WTC11 (cell line): ENCODE results near the gene ANKFN1. TPM values are rescaled to one million over a fixed set of nuclear protein-coding genes. Genes with fewer than 3 reads are reported as not detected.

Experiments
- ATAC-seq: fragments of 200-7000 bp; cut with Tn5 transposase; 2 replicates; pipeline ENCODE4 v1.10.0; 2021; ENCODE audit warnings: mild to moderate bottlenecking, moderate library complexity
- CTCF ChIA-PET: fragments of 300-600 bp; sonication (Branson Sonifier 250); formaldehyde crosslinking; loops from one replicate; lab custom pipeline; 2021; ENCODE audit warnings: antibody characterized with exemption; lab: Charles Lee
- POLR2A ChIA-PET: fragments of 350-600 bp; sonication (Branson Sonifier 250); formaldehyde crosslinking; loops from one replicate; lab custom pipeline; 2021; ENCODE audit warnings: antibody characterized with exemption; lab: Charles Lee
- DNase-seq: peaks from one replicate; pipeline ENCODE4 v3.0.0; 2021; ENCODE audit warnings: low spot score
- H3K27ac Mint-ChIP-seq: 2 replicates; pipeline ENCODE4 v1.8.0; 2021; ENCODE audit warnings: mixed read lengths
- H3K27me3 Mint-ChIP-seq: 2 replicates; pipeline ENCODE4 v1.8.0; 2021; ENCODE audit warnings: low read depth, mild to moderate bottlenecking, moderate library complexity, mixed read lengths
- H3K36me3 Mint-ChIP-seq: 2 replicates; pipeline ENCODE4 v1.8.0; 2021; ENCODE audit warnings: mixed read lengths
- H3K4me1 Mint-ChIP-seq: 2 replicates; pipeline ENCODE4 v1.8.0; 2022; ENCODE audit warnings: mixed read lengths
- H3K4me3 Mint-ChIP-seq: 2 replicates; pipeline ENCODE4 v1.8.0; 2021; ENCODE audit warnings: mild to moderate bottlenecking, moderate library complexity, mixed read lengths
- H3K9me3 Mint-ChIP-seq: 2 replicates; pipeline ENCODE4 v1.8.0; 2021; ENCODE audit warnings: mixed read lengths
- AR ChIP-seq: fragments of 250-450 bp; sonication (Bioruptor Pico); IDR thresholded peaks from 2 replicates; pipeline ENCODE4 v1.9.0; 2021; ENCODE audit warnings: mild to moderate bottlenecking
- E2F5 ChIP-seq: sonication (generic); formaldehyde crosslinking; IDR thresholded peaks from 2 replicates; pipeline ENCODE4 v1.8.1; 2022; ENCODE audit warnings: mild to moderate bottlenecking, moderate library complexity, missing genetic modification reagents
- NFATC4 ChIP-seq: fragments of 250-450 bp; sonication (Bioruptor Pico); IDR thresholded peaks from 2 replicates; pipeline ENCODE4 v1.9.0; 2021; ENCODE audit warnings: mild to moderate bottlenecking
- NFYB ChIP-seq: sonication (generic); formaldehyde crosslinking; conservative IDR thresholded peaks from 2 replicates; pipeline ENCODE4 v1.8.0; 2022; ENCODE audit warnings: low read depth, missing genetic modification reagents
- OVOL2 ChIP-seq: fragments of 250-450 bp; sonication (Bioruptor Pico); IDR thresholded peaks from 2 replicates; pipeline ENCODE4 v1.9.0; 2021; ENCODE audit warnings: mild to moderate bottlenecking, borderline replicate concordance
- PREB ChIP-seq: sonication (generic); formaldehyde crosslinking; IDR thresholded peaks from 2 replicates; pipeline ENCODE4 v1.8.1; 2022; ENCODE audit warnings: mild to moderate bottlenecking, missing genetic modification reagents, moderate library complexity, borderline replicate concordance
- RORB ChIP-seq: fragments of 250-450 bp; sonication (Bioruptor Pico); IDR thresholded peaks from 2 replicates; pipeline ENCODE4 v1.9.0; 2021; ENCODE audit warnings: mild to moderate bottlenecking
- SMAD3 ChIP-seq: sonication (generic); formaldehyde crosslinking; IDR thresholded peaks from 2 replicates; pipeline ENCODE4 v1.8.0; 2022; ENCODE audit warnings: missing genetic modification reagents, mild to moderate bottlenecking, borderline replicate concordance
- SP1 ChIP-seq: sonication (generic); formaldehyde crosslinking; conservative IDR thresholded peaks from 2 replicates; pipeline ENCODE4 v1.8.1; 2022; ENCODE audit warnings: missing genetic modification reagents
- TCF7 ChIP-seq: sonication (generic); formaldehyde crosslinking; IDR thresholded peaks from 2 replicates; pipeline ENCODE4 v1.8.0; 2022; ENCODE audit warnings: mild to moderate bottlenecking, low read depth, missing genetic modification reagents, moderate library complexity
- TP53 ChIP-seq: sonication (generic); formaldehyde crosslinking; IDR thresholded peaks from 2 replicates; pipeline ENCODE4 v1.8.1; 2023; ENCODE audit warnings: mild to moderate bottlenecking, missing genetic modification reagents
- USF1 ChIP-seq: sonication (generic); formaldehyde crosslinking; IDR thresholded peaks from 2 replicates; pipeline ENCODE4 v1.8.0; 2022; ENCODE audit warnings: mild to moderate bottlenecking, missing genetic modification reagents
- ZBTB43 ChIP-seq: sonication (generic); formaldehyde crosslinking; IDR thresholded peaks from 2 replicates; pipeline ENCODE4 v1.8.1; 2023; ENCODE audit warnings: mild to moderate bottlenecking, missing genetic modification reagents
- ZNF263 ChIP-seq: sonication (generic); formaldehyde crosslinking; IDR thresholded peaks from 2 replicates; pipeline ENCODE4 v1.8.1; 2022; ENCODE audit warnings: low read depth, mild to moderate bottlenecking, moderate library complexity, missing genetic modification reagents
- ZNF281 ChIP-seq: sonication (generic); formaldehyde crosslinking; IDR thresholded peaks from 2 replicates; pipeline ENCODE4 v1.8.0; 2023; ENCODE audit warnings: mild to moderate bottlenecking, missing genetic modification reagents
- total RNA-seq: library from RNA; stranded (reverse); gene quantifications from 3 replicates; pipeline ENCODE4 v1.2.3, GENCODE V29; 2021

ANKFN1 gene
- total RNA-seq, 1 experiment from 2014 or later: 0.24 TPM

- TF ChIP-seq ZNF281 (CRISPR knock-in tag): no peak
- no peak for TF ChIP-seq ZBTB43
- TF ChIP-seq USF1 (CRISPR knock-in tag): no peak
- no peak for TF ChIP-seq ZNF263 (CRISPR knock-in tag)
- no peak for TF ChIP-seq RORB (CRISPR knock-in tag)
- TF ChIP-seq SMAD3 (CRISPR knock-in tag): no peak
- TF ChIP-seq NFYB (CRISPR knock-in tag): no peak
- no peak for TF ChIP-seq NFATC4 (CRISPR knock-in tag)
- TF ChIP-seq TCF7 (CRISPR knock-in tag): no peak
- no peak for TF ChIP-seq SP1 (CRISPR knock-in tag)
- no peak for TF ChIP-seq OVOL2 (CRISPR knock-in tag)
- TF ChIP-seq AR (CRISPR knock-in tag): no peak
Measured at GRCh38 chr17:56173026-56173425, 19.8 kb downstream of the ANKFN1 start (continued).

GRCh38 chr17:56173958-56174835, 20.9 kb downstream of the ANKFN1 start:
- H3K4me3 Mint-ChIP-seq: no peak overlapping the region
- H3K4me1 Mint-ChIP-seq: peaks cover 34% of the 10 kb centered on the region
- TF ChIP-seq E2F5 (no peak), PREB (CRISPR knock-in tag) (no peak), USF1 (CRISPR knock-in tag) (no peak), TP53 (no peak)
- CTCF ChIA-PET: interaction anchor here (3.1 kb wide), 1 partner anchor 146 kb away, joined by 10 read pairs; no protein-coding TSS in a partner anchor
- H3K27me3 Mint-ChIP-seq: no peaks in the 10 kb centered on the region
- H3K27ac Mint-ChIP-seq: no peak overlapping the region
- H3K9me3 Mint-ChIP-seq: no peaks in the 10 kb centered on the region
- POLR2A ChIA-PET: no interaction called here
- ATAC-seq (0 out of 2 replicates have a peak, but pooled peaks have one; percentile 21), DNase-seq (no peak)
- H3K36me3 Mint-ChIP-seq: no peaks in the 10 kb centered on the region
